ENCODE results near the gene HOXA1.

The HOXA1 gene

GRCh38 chr7:27096768-27097514 lies 1.1 kb upstream of the HOXA1 start:
- peaks cover 85% of the 10 kb centered on the region for H3K27me3 Mint-ChIP-seq
- H3K9me3 Mint-ChIP-seq = no peaks in the 10 kb centered on the region
- H3K4me3 Mint-ChIP-seq = peak overlapping the region; percentile 82
- H3K4me1 Mint-ChIP-seq (ENCODE audit: low read depth) = peaks cover 36% of the 10 kb centered on the region
- no peak overlapping the region for H3K27ac Mint-ChIP-seq
- H3K36me3 Mint-ChIP-seq (ENCODE audit: low read depth) = peaks cover 7% of the 10 kb centered on the region

GRCh38 chr7:27095050-27095896 lies 527 bp downstream of the HOXA1 start:
- Mint-ChIP-seq H3K4me1 (ENCODE audit: low read depth) (peaks cover 32% of the 10 kb centered on the region), H3K4me3 (peak overlapping the region; percentile 82), H3K27ac (no peak overlapping the region), H3K27me3 (peaks cover 85% of the 10 kb centered on the region), H3K9me3 (no peaks in the 10 kb centered on the region), H3K36me3 (ENCODE audit: low read depth) (peaks cover 1% of the 10 kb centered on the region)

DNA sequence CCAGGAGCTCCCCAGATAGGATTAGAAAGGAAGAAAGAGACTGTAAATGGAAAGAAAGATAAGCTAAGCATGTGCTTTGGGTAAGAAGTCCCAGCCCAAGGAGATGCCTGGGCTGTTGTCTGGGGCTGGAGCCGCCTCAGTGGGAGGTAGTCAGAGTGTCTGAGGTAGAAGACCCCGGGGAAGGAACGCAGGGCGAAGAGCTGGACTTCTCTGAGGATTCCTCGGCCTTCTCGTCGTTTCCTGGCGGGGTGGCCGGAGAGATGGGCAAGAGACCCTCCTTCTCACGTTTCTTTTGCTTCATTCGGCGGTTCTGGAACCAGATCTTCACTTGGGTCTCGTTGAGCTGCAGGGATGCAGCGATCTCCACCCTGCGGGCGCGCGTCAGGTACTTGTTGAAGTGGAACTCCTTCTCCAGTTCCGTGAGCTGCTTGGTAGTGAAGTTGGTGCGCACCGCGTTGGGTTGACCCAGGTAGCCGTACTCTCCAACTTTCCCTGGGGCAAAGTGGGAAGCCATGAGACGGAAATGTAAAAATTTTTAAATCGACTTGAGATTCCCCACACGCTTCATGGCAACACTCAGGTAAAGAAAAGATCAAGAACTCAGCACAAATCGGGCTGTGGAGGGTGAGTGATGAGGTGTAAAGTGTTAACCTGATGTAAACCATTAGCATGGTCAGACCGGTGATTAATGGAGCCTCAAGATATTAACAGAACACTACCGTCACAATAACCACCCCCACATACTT lies 1.3 kb downstream of the HOXA1 start:
- peak overlapping the region; percentile 82 for H3K4me3 Mint-ChIP-seq
- peaks cover 85% of the 10 kb centered on the region for H3K27me3 Mint-ChIP-seq
- no peak overlapping the region for H3K27ac Mint-ChIP-seq

GRCh38 chr7:27093184-27093895 lies 2.5 kb downstream of the HOXA1 start:
- no peaks in the 10 kb centered on the region for H3K36me3 Mint-ChIP-seq (ENCODE audit: low read depth)
- peaks cover 86% of the 10 kb centered on the region for H3K27me3 Mint-ChIP-seq
- H3K27ac Mint-ChIP-seq = no peak overlapping the region
- H3K4me1 Mint-ChIP-seq (ENCODE audit: low read depth) = peaks cover 29% of the 10 kb centered on the region
- H3K4me3 Mint-ChIP-seq = no peak overlapping the region
- H3K9me3 Mint-ChIP-seq = no peaks in the 10 kb centered on the region

More for the DNA sequence above, 1.3 kb downstream of the HOXA1 start:
- no peaks in the 10 kb centered on the region for H3K9me3 Mint-ChIP-seq
- peaks cover 32% of the 10 kb centered on the region for H3K4me1 Mint-ChIP-seq (ENCODE audit: low read depth)
- H3K36me3 Mint-ChIP-seq (ENCODE audit: low read depth) = no peaks in the 10 kb centered on the region

DNA sequence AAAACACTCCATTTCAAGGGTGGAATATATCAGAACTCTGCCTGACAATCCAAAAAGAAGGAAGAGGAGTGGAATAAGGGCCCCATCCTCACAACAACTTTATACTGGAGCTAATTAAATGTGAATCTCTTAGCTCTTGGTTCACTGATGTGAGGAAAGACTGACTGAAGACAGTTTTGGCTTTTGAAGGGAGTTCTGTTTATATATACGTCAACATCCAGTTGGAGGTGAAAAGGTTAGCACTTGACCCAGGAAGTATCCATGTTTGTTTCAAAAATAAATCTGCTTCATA lies 3.0 kb downstream of the HOXA1 start:
- Mint-ChIP-seq H3K36me3 (ENCODE audit: low read depth) (no peaks in the 10 kb centered on the region), H3K27ac (no peak overlapping the region), H3K27me3 (peaks cover 86% of the 10 kb centered on the region), H3K4me1 (ENCODE audit: low read depth) (peaks cover 23% of the 10 kb centered on the region), H3K9me3 (no peaks in the 10 kb centered on the region), H3K4me3 (no peak overlapping the region)

DNA sequence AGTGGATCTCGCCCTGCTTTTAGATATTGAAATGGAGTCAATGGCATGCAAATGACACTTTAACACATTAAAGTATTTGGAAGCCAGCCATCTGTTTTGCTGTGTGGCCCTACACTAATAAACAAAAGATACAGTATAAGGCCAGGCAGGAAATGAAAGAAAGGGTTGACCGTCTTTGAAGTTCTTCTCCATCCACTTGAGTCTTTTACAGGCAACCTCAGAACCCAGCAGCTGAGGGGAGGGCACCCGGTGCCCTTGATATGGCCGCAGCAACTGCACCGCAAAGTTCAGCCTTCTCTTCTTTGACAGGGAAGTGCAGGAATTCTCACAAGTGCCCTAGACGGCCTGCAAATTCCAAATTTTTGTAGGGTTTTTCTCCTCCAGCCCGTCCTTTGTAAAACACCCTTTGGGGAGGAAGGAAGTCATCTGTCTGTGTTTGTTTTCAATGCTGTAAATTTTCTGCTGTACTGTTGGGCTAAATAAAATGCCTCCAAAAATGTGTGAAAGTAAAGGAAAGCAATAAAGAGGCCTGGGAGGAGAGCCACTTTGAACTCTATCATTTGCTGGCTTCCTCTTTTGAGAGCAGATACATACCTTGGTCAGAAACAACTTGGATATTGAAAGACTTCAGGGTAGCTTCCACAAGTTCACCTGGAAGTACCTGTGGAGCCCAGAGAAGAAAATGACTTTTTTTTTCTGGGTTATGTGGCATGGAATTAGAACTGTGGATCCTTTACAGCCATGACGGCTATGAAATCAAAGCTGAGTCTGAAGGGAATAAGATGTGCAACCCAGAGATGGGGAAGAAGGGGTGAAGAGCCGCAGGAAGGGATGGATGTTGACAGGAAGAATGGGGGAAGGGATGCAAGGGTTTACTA lies 3.6 kb downstream of the HOXA1 start:
- no peak overlapping the region for H3K4me3 Mint-ChIP-seq
- H3K9me3 Mint-ChIP-seq = peaks cover 2% of the 10 kb centered on the region
- H3K36me3 Mint-ChIP-seq (ENCODE audit: low read depth) = peaks cover 4% of the 10 kb centered on the region
- H3K27ac Mint-ChIP-seq = no peak overlapping the region
- peaks cover 86% of the 10 kb centered on the region for H3K27me3 Mint-ChIP-seq
- H3K4me1 Mint-ChIP-seq (ENCODE audit: low read depth) = peaks cover 22% of the 10 kb centered on the region

GRCh38 chr7:27091105-27091504 lies 4.7 kb downstream of the HOXA1 start:
- Mint-ChIP-seq H3K27ac (no peak overlapping the region), H3K27me3 (peaks cover 87% of the 10 kb centered on the region), H3K4me3 (no peak overlapping the region), H3K36me3 (ENCODE audit: low read depth) (peaks cover 4% of the 10 kb centered on the region), H3K9me3 (peaks cover 2% of the 10 kb centered on the region), H3K4me1 (ENCODE audit: low read depth) (peaks cover 18% of the 10 kb centered on the region)

DNA sequence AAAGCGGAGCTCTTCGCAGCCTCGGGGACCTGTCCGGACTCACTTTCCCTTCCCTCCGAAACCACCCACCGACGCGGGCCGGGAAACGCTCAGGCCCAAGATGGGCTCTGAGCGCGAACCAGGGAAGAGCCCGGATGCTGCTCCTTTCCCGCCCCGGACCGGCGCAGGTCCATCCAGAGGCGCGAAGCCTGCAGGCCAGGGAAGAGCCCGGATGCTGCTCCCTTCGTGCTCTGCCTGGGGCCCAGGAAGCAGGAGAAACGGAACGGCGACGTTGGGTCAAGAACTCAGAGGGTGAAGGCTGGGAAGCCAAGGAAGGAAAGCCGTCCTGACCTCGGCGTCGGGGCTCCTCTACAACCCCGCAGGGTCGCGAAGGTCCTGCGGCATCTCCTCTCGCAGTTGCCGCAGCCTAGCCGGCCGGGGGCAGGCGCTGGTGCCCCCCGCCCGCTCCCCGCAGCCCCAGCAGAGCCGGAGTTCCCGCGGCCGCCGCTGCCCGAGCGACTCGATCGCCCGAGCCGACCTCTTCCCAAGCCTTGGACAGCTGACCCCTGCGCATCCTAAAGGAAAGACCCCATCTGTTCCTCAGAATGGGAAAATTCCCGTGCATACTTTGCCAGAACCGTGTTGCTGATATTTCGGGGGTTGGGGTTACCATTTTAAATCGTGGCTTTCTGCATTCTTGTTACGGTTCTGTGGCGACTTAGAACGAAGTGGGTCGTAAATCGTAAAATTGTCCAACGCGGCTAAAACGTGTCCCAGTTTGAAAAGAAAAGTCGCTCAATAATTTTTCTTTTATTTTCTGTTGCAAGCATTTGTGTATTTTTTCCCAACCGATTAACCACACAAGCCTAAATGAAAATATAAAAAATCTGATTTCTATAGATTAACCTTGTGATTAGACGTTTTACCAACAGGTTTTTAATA lies 7.5 kb downstream of the HOXA1 start:
- peaks cover 4% of the 10 kb centered on the region for H3K36me3 Mint-ChIP-seq (ENCODE audit: low read depth)
- peaks cover 4% of the 10 kb centered on the region for H3K4me1 Mint-ChIP-seq (ENCODE audit: low read depth)
- no peak overlapping the region for H3K27ac Mint-ChIP-seq
- no peak overlapping the region for H3K4me3 Mint-ChIP-seq
- H3K27me3 Mint-ChIP-seq = peaks cover 78% of the 10 kb centered on the region
- H3K9me3 Mint-ChIP-seq = peaks cover 2% of the 10 kb centered on the region

DNA sequence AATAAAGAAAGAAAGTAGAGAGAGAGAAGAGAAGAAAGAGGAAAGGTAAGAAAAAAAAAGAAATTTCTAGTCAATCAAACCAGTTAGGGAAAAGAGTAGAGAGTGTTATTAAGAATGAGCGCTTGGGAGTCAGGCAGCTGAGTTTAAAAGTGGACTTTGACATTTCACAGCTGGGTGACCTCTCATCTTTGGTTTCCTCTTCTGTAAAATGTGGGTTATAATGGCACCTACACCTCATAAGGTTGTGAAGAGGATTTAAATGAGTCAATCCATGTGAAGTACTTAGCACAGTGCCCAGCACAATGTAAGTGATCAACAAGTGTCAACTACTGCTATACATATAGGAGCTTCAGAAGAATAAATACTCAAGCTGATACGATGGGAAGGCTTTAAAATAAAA lies 12.2 kb downstream of the HOXA1 start:
- Mint-ChIP-seq H3K9me3 (peaks cover 2% of the 10 kb centered on the region), H3K4me1 (ENCODE audit: low read depth) (peaks cover 4% of the 10 kb centered on the region), H3K27ac (no peak overlapping the region), H3K4me3 (no peak overlapping the region), H3K27me3 (peaks cover 45% of the 10 kb centered on the region), H3K36me3 (ENCODE audit: low read depth) (peaks cover 4% of the 10 kb centered on the region)

- Mint-ChIP-seq H3K4me3 (no peak overlapping the region), H3K4me1 (ENCODE audit: low read depth) (no peaks in the 10 kb centered on the region), H3K36me3 (ENCODE audit: low read depth) (no peaks in the 10 kb centered on the region), H3K27me3 (peaks cover 32% of the 10 kb centered on the region), H3K27ac (no peak overlapping the region), H3K9me3 (no peaks in the 10 kb centered on the region)
Measured at GRCh38 chr7:27082171-27082570, 13.6 kb downstream of the HOXA1 start.

DNA sequence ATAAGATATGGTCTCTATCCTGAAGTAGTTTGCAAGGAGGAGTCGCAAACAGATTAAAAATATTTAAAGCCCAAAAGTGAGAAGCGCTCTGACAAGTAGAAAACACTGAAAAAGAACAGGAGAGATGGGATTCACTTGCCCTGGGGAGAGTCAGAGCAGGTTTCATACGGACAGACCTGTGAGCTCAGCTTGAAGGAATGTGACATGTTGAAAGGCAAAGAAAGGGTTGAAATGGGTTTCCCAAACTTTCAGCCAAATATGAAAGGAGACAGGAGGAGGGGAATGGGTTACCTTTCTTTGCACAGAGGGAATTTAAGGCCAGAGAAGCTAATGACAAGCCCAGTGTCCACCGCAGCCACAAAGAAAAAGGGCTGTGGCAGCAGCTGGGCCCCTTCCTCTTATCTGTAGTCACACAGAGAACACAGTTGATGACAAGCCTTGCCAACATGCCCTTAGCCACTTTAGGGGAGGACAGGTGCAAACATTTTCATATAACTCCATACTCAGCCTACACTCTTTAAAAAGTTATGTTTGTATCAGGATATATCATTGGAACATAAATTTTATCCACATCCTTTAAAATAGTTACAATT lies 14.9 kb downstream of the HOXA1 start:
- H3K27me3 Mint-ChIP-seq = peaks cover 30% of the 10 kb centered on the region
- no peaks in the 10 kb centered on the region for H3K9me3 Mint-ChIP-seq
- no peaks in the 10 kb centered on the region for H3K36me3 Mint-ChIP-seq (ENCODE audit: low read depth)
- no peak overlapping the region for H3K4me3 Mint-ChIP-seq
- no peaks in the 10 kb centered on the region for H3K4me1 Mint-ChIP-seq (ENCODE audit: low read depth)
- no peak overlapping the region for H3K27ac Mint-ChIP-seq

DNA sequence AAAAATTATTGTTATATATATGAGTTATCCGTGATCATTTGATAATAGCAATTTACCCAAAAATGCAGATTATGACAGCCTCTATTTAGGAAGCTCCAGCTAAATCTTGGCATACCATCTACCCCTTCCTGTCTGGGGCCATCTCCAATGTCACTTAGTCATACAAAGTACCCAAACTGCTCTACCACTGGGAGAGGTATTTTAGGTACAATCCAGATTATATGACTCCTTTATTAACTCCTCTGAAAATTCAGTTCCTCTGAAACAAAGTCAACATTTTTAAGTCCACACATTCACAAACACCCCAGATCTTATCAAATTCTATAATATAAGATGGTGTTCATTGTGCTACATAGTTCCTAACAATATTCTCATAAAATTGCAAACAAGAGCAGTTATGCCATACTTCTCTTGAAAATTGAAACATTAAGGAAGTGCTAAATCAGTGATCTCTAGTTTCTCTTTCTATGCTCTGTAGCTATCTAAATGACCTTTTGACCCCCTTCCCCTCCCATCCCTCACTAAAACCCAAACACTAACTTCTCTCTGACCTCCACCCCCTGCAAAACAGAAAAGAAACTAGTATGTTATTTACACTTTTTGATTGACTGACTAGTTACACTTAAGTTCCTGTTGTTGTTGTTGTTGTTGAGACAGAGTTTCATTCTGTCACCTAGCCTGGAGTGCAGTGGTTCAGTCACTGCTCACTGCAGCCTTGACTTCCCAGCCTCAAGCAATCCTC lies 16.4 kb downstream of the HOXA1 start:
- Mint-ChIP-seq H3K27me3 (peaks cover 24% of the 10 kb centered on the region), H3K36me3 (ENCODE audit: low read depth) (no peaks in the 10 kb centered on the region), H3K4me1 (ENCODE audit: low read depth) (no peaks in the 10 kb centered on the region), H3K9me3 (no peaks in the 10 kb centered on the region), H3K27ac (no peak overlapping the region), H3K4me3 (no peak overlapping the region)
